Measurements from ENCODE around the gene TOX4.

GRCh38 chr14:21503376-21503775 is 26.4 kb downstream of the TOX4 start:
- no peak for TF ChIP-seq CTCF (IDR thresholded peaks at IDR 0.05; ENCODE audit: borderline replicate concordance, extremely low read depth, low read length, poor library complexity, severe bottlenecking)
- no peak for TF ChIP-seq EZH2 (IDR thresholded peaks at IDR 0.05; ENCODE audit: borderline replicate concordance, low read depth, low read length, severe bottlenecking)
